Measurements from ENCODE around the gene IL12RB2.

Gene IL12RB2

GRCh38 chr1:67307251-67308060, at the start of gene IL12RB2:
IL12RB2 (plus strand) TSS chr1:67307873; CDS start chr1:67320369, 12,496 bp downstream.
- DNase-seq, result no peak

GRCh38 chr1:67261680-67262079, 46.0 kb upstream of the IL12RB2 start:
- no peak for DNase-seq

- DNase-seq, result no peak
These were observed 44.9 kb upstream of the IL12RB2 start for GRCh38 chr1:67262735-67263134.

- no peak for DNase-seq
These were observed 43.5 kb upstream of the IL12RB2 start for GRCh38 chr1:67264152-67264551.

GRCh38 chr1:67264899-67265298, 42.8 kb upstream of the IL12RB2 start:
- no peak for DNase-seq

- DNase-seq, result no peak
These were observed 38.6 kb upstream of the IL12RB2 start for GRCh38 chr1:67269061-67269460.

- no peak for DNase-seq
These were observed 37.1 kb upstream of the IL12RB2 start for GRCh38 chr1:67270541-67270940.

GRCh38 chr1:67273591-67273990, 34.1 kb upstream of the IL12RB2 start:
- no peak for DNase-seq

GRCh38 chr1:67274623-67275325, 32.9 kb upstream of the IL12RB2 start:
- DNase-seq, result no peak

GRCh38 chr1:67280696-67281095, 27.0 kb upstream of the IL12RB2 start:
- no peak for DNase-seq

- no peak for DNase-seq
These were observed 26.4 kb upstream of the IL12RB2 start for GRCh38 chr1:67281244-67281643.

GRCh38 chr1:67285780-67286488, 21.7 kb upstream of the IL12RB2 start:
- no peak for DNase-seq

- no peak for DNase-seq
These were observed 17.4 kb upstream of the IL12RB2 start for GRCh38 chr1:67290236-67290635.

- DNase-seq, result no peak
These were observed 12.6 kb upstream of the IL12RB2 start for GRCh38 chr1:67294836-67295617.

- DNase-seq, result no peak
These were observed 8.9 kb upstream of the IL12RB2 start for GRCh38 chr1:67298762-67299161.

- no peak for DNase-seq
These were observed 8.4 kb upstream of the IL12RB2 start for GRCh38 chr1:67299296-67299695.

GRCh38 chr1:67300561-67300960, 7.1 kb upstream of the IL12RB2 start:
- no peak for DNase-seq

- no peak for DNase-seq
These were observed 3.6 kb upstream of the IL12RB2 start for GRCh38 chr1:67304023-67304422.

GRCh38 chr1:67306547-67306946, 1.1 kb upstream of the IL12RB2 start:
- DNase-seq, result no peak

GRCh38 chr1:67308136-67308535, 463 bp downstream of the IL12RB2 start:
- no peak for DNase-seq

- DNase-seq, result peak; percentile 72
These were observed 4.9 kb downstream of the IL12RB2 start for GRCh38 chr1:67312615-67313014.

GRCh38 chr1:67313934-67314671, 6.4 kb downstream of the IL12RB2 start:
- DNase-seq, result no peak

All from inflammatory macrophage treated with lipopolysaccharide for 4 hours (primary cell).